ENCODE data around the gene SUMO3.

DNA sequence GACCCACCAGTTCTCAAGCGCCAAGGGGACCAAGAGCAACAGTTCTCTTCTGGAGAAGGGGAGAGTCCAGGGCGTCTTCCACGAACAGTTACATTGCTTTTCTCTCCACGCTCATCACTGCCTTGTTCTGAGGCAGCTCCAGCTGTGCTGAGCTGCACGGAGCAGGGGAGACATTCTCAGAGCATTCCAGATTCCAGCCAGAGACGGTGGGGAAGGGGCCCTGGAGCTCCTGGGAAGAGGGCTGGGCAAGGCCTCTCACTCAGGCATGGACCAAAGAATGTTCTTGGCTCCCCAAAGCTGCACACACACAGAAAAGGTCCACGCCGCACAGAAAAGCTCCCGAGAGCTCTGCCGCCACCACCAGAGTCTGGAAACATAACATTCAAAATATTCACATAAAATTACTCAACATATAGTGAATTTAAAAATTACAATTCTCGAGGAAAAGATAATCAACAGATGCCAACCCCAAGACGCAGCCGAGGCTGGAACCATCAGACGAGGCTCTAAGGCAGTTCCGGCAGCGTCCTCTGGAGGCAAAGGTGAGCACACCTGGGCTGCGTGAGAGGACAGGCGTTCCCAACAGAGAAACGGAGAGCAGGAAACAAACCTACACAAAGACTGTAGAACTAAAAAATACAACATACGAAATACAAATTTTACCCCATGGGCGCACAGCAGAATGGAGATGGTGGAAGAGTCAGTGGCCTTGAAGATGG, 56.7 kb downstream of the SUMO3 start:
- TF ChIP-seq POLR2A (IDR thresholded peaks at IDR 0.05) (no peak), POLR2AphosphoS5 (IDR thresholded peaks at IDR 0.05) (no peak)
- TF ChIP-seq, protein P1, sequence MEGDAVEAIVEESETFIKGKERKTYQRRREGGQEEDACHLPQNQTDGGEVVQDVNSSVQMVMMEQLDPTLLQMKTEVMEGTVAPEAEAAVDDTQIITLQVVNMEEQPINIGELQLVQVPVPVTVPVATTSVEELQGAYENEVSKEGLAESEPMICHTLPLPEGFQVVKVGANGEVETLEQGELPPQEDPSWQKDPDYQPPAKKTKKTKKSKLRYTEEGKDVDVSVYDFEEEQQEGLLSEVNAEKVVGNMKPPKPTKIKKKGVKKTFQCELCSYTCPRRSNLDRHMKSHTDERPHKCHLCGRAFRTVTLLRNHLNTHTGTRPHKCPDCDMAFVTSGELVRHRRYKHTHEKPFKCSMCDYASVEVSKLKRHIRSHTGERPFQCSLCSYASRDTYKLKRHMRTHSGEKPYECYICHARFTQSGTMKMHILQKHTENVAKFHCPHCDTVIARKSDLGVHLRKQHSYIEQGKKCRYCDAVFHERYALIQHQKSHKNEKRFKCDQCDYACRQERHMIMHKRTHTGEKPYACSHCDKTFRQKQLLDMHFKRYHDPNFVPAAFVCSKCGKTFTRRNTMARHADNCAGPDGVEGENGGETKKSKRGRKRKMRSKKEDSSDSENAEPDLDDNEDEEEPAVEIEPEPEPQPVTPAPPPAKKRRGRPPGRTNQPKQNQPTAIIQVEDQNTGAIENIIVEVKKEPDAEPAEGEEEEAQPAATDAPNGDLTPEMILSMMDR (IDR thresholded peaks at IDR 0.05): no peak
